ENCODE measurements around the gene CHRM1. TPM values are rescaled to one million over a fixed set of nuclear protein-coding genes. Genes with fewer than 3 reads are reported as not detected.
"Not testable (repeated sequence)": the region's sequence is repeated elsewhere in the genome, so short reads cannot be mapped to it uniquely, and the experiment has no call there.

Gene CHRM1
- total RNA-seq, 1 donor from 2014 or later, result not detected

DNA sequence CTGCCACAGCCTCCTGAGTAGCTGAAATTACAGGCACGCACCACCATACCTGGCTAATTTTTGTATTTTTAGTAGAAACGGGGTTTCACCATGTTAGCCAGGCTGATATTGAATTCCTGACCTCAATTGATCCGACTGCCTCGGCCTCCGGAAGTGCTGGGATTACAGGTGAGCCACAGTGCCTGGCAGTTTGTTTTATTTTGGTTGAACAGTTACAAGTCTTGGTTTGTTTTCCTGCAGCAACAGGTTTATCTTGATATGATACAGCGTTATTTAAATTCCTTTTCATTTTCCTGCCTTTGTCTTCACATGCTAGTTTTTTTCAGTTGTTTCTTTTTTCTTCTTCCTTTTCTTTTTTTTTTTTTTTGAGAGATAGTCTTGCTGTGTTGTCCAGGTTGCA lies 44.5 kb downstream of the CHRM1 start:
- peaks cover 12% of the 10 kb centered on the region for H3K27me3 Mint-ChIP-seq (ENCODE audit: low read depth)
- H3K4me3 Mint-ChIP-seq, result no peak overlapping the region
- no peak overlapping the region for H3K27ac Mint-ChIP-seq (ENCODE audit: unreplicated experiment)
- no peaks in the 10 kb centered on the region for H3K9me3 Mint-ChIP-seq
- peaks cover 15% of the 10 kb centered on the region for H3K36me3 Mint-ChIP-seq (ENCODE audit: low read depth)
- H3K4me1 Mint-ChIP-seq, result peaks cover 30% of the 10 kb centered on the region
- TF ChIP-seq, protein P1, sequence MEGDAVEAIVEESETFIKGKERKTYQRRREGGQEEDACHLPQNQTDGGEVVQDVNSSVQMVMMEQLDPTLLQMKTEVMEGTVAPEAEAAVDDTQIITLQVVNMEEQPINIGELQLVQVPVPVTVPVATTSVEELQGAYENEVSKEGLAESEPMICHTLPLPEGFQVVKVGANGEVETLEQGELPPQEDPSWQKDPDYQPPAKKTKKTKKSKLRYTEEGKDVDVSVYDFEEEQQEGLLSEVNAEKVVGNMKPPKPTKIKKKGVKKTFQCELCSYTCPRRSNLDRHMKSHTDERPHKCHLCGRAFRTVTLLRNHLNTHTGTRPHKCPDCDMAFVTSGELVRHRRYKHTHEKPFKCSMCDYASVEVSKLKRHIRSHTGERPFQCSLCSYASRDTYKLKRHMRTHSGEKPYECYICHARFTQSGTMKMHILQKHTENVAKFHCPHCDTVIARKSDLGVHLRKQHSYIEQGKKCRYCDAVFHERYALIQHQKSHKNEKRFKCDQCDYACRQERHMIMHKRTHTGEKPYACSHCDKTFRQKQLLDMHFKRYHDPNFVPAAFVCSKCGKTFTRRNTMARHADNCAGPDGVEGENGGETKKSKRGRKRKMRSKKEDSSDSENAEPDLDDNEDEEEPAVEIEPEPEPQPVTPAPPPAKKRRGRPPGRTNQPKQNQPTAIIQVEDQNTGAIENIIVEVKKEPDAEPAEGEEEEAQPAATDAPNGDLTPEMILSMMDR (conservative IDR thresholded peaks at IDR 0.05), result no peak
- DNase-seq (ENCODE audit: low read depth, low spot score), result no peak

DNA sequence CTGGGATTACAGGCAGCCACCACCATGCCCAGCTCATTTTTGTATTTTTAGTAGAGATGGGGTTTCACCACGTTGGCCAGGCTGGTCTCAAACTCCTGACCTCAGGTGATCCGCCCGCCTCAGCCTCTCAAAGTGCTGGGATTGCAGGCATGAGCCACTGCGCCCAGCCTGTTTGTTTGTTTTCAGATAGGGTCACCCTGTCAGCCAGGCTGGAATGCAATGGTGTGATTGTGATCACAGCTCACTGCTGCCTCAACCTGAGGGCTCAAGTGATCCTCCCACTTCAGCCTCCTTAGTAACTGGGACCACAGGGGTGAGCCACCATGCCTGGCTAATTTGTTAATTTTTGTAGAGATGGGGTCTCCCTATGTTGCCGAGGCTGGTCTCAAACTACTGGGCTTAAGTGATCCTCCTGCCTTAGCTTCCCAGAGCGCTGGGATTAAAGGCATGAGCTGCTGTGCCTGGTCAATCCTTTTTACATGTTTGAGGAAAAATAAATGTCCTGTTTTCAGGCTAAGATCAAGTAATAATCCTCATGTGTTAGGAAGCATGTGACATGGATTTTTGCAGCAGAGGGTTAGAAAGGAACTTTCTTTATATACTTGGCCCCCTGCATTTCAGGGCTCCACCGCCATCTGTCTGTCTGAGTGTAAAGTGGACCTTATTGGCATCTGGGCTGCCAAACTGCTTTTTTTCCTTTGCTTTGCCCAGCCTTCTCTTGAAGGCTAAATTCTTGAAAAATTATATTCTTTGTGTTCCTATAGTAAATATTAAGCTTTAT lies 45.3 kb downstream of the CHRM1 start:
- H3K27ac Mint-ChIP-seq (ENCODE audit: unreplicated experiment), result peak overlapping the region; percentile 62
- H3K36me3 Mint-ChIP-seq (ENCODE audit: low read depth), result peaks cover 9% of the 10 kb centered on the region
- H3K27me3 Mint-ChIP-seq (ENCODE audit: low read depth), result peaks cover 5% of the 10 kb centered on the region
- no peak for DNase-seq (ENCODE audit: low read depth, low spot score)
- TF ChIP-seq, protein P1 (conservative IDR thresholded peaks at IDR 0.05), result no peak
- peak overlapping the region; percentile 31 for H3K4me3 Mint-ChIP-seq
- peaks cover 23% of the 10 kb centered on the region for H3K4me1 Mint-ChIP-seq
- H3K9me3 Mint-ChIP-seq, result no peaks in the 10 kb centered on the region

DNA sequence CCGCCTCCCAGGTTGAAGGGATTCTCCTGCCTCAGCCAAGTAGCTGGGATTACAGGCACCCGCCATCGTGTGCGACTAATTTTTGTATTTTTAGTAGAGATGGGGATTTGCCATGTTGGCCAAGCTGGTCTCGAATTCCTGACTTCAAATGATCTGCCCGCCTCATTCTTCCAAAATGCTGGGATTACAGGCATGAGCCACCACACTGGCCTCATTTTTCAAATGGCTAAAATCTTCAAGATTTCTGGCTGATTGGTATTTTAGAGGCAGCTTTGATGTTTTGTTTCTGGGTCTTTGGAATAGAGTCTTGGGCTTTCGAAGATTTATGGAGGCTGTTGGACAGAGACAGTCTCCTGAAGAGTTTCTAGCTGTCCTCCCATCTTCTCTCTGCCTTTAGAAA lies 46.3 kb downstream of the CHRM1 start:
- no peaks in the 10 kb centered on the region for H3K27me3 Mint-ChIP-seq (ENCODE audit: low read depth)
- no peaks in the 10 kb centered on the region for H3K9me3 Mint-ChIP-seq
- peaks cover 13% of the 10 kb centered on the region for H3K4me1 Mint-ChIP-seq
- DNase-seq (ENCODE audit: low read depth, low spot score), result no peak
- H3K4me3 Mint-ChIP-seq, result no peak overlapping the region
- H3K36me3 Mint-ChIP-seq (ENCODE audit: low read depth), result peaks cover 7% of the 10 kb centered on the region
- no peak overlapping the region for H3K27ac Mint-ChIP-seq (ENCODE audit: unreplicated experiment)
- TF ChIP-seq, protein P1 (conservative IDR thresholded peaks at IDR 0.05), result no peak

DNA sequence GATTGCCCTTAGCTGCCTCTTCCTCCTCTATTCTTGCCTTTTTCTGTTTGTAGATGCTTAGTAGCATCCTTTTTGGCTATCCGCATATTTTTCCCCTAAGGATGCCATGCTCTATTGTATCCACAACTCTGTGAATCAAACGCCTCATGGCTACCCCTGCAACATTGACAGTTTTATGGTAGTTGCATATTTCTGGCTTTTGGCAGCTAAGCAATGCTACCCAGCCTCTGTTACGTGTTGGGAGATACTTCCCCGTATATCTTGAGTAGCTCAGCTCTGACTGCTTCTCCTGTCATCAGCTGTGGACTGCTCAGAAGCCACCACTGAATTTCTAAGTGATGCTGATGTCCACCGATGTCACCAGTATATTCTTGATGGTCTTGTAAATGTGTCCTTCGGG lies 55.5 kb downstream of the CHRM1 start:
- Mint-ChIP-seq H3K9me3 (no peaks in the 10 kb centered on the region), H3K27ac (ENCODE audit: unreplicated experiment) (no peak overlapping the region)

DNA sequence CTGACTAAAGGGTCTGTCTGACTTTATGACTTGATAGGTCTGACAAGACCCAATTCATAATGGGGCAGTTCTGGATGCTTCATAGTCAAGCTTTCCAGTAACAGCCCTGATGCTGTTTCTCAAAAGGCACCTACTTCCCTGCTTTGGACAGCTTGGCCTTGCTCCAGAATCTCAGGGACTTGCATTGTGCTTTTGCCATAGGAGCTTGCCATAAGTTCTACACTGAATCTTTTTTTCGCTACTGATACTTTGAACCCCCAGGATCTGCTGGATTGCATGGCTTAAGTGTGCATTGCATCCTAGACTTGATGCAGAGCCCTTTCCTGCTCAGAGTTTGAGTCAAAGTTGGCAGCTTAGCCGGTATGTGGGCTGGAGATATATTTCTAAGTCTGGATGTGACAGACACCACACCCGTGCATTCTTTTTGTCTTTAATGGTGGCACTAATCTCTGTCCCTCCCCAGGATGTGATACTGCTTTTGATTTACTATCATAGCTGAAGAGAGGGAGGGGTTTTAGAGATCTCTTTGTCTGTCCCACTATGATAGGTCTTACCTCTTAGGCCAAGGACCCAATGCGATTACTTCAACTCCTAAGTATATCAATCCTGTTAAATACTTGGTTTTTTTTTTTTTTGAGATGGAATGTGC lies 57.4 kb downstream of the CHRM1 start:
- Mint-ChIP-seq H3K4me1 (peaks cover 31% of the 10 kb centered on the region), H3K27me3 (ENCODE audit: low read depth) (no peaks in the 10 kb centered on the region), H3K27ac (ENCODE audit: unreplicated experiment) (peak overlapping the region; percentile 52), H3K4me3 (no peak overlapping the region), H3K36me3 (ENCODE audit: low read depth) (no peaks in the 10 kb centered on the region), H3K9me3 (no peaks in the 10 kb centered on the region)
- DNase-seq (ENCODE audit: low read depth, low spot score), result no peak
- TF ChIP-seq, protein P1 (conservative IDR thresholded peaks at IDR 0.05), result no peak

More for the DNA sequence above, 55.5 kb downstream of the CHRM1 start:
- no peak for DNase-seq (ENCODE audit: low read depth, low spot score)
- H3K36me3 Mint-ChIP-seq (ENCODE audit: low read depth), result no peaks in the 10 kb centered on the region
- no peak overlapping the region for H3K4me3 Mint-ChIP-seq
- H3K4me1 Mint-ChIP-seq, result peaks cover 17% of the 10 kb centered on the region
- TF ChIP-seq, protein P1 (conservative IDR thresholded peaks at IDR 0.05), result no peak
- no peaks in the 10 kb centered on the region for H3K27me3 Mint-ChIP-seq (ENCODE audit: low read depth)

DNA sequence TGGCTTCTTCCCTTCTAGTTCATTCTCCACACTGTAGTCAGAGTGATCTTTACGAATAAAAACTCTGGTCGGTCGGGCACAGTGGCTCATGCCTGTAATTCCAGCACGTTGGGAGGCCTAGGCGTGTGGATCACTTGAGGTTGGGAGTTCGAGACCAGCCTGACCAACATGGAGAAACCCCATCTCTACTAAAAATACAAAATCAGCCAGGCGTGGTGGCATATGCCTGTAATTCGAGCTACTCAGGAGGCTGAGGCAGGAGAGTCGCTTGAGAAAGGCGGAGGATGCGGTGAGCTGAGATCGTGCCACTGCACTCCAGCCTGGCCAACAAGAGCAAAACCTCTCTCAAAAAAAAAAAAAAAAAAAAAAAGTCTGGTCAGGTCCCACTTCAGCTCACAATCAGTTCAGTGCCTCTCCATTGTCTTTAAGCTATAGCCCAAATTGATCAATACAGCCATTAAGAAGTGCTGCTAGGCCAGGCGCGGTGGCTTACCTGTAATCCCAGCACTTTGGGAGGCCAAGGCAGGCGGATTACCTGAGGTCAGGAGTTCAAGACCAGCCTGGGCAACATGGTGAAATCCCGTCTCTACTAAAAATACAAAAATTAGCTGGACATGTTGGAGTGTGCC lies 59.5 kb downstream of the CHRM1 start:
- H3K9me3 Mint-ChIP-seq; DNase-seq (ENCODE audit: low read depth, low spot score); H3K36me3 Mint-ChIP-seq (ENCODE audit: low read depth); H3K27me3 Mint-ChIP-seq (ENCODE audit: low read depth); H3K27ac Mint-ChIP-seq (ENCODE audit: unreplicated experiment): not testable (repeated sequence)
- Mint-ChIP-seq H3K4me1 (peaks cover 49% of the 10 kb centered on the region), H3K4me3 (peak overlapping the region; percentile 12)

Data from neural crest cell (in vitro differentiated cells).